C4-2B (cell line): ENCODE data around the gene SCRT2.

Experiments
- H3K27ac ChIP-seq: fragments of 450-650 bp; 2 replicates; pipeline ENCODE4 v1.5.1; 2017
- ZFX ChIP-seq: fragments of 450-650 bp; IDR thresholded peaks from 2 replicates; pipeline ENCODE4 v1.6.1; 2017
- TF ChIP-seq, protein P1 (sequence below): fragments of 450-650 bp; conservative IDR thresholded peaks from 2 replicates; pipeline ENCODE4 v1.5.1; 2017; ENCODE audit warnings: mild to moderate bottlenecking

Gene SCRT2

DNA sequence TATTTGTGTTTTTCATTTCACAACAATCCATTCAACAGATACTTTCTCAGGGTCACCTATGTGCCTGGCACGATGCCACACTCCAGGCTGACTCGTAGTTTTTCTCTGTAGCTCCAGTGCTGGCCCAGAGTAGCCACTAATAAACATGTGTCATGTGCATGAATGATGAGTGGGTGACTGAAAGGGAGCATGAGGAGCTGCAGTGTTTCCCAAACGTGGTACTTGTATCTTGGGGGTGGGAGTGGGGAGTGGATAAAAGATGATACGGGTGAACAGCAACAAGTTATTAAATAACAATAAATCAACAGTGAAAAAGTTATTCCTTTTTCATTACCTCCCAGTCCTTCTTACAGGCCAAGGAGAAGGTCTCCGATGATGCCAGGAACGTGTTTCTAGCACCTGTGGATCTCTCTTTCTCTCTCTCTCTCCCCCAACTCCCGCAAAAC lies 39.7 kb downstream of the SCRT2 start:
- no peak overlapping the region for H3K27ac ChIP-seq
- TF ChIP-seq ZFX, result no peak
- TF ChIP-seq, protein P1, sequence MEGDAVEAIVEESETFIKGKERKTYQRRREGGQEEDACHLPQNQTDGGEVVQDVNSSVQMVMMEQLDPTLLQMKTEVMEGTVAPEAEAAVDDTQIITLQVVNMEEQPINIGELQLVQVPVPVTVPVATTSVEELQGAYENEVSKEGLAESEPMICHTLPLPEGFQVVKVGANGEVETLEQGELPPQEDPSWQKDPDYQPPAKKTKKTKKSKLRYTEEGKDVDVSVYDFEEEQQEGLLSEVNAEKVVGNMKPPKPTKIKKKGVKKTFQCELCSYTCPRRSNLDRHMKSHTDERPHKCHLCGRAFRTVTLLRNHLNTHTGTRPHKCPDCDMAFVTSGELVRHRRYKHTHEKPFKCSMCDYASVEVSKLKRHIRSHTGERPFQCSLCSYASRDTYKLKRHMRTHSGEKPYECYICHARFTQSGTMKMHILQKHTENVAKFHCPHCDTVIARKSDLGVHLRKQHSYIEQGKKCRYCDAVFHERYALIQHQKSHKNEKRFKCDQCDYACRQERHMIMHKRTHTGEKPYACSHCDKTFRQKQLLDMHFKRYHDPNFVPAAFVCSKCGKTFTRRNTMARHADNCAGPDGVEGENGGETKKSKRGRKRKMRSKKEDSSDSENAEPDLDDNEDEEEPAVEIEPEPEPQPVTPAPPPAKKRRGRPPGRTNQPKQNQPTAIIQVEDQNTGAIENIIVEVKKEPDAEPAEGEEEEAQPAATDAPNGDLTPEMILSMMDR, result no peak

DNA sequence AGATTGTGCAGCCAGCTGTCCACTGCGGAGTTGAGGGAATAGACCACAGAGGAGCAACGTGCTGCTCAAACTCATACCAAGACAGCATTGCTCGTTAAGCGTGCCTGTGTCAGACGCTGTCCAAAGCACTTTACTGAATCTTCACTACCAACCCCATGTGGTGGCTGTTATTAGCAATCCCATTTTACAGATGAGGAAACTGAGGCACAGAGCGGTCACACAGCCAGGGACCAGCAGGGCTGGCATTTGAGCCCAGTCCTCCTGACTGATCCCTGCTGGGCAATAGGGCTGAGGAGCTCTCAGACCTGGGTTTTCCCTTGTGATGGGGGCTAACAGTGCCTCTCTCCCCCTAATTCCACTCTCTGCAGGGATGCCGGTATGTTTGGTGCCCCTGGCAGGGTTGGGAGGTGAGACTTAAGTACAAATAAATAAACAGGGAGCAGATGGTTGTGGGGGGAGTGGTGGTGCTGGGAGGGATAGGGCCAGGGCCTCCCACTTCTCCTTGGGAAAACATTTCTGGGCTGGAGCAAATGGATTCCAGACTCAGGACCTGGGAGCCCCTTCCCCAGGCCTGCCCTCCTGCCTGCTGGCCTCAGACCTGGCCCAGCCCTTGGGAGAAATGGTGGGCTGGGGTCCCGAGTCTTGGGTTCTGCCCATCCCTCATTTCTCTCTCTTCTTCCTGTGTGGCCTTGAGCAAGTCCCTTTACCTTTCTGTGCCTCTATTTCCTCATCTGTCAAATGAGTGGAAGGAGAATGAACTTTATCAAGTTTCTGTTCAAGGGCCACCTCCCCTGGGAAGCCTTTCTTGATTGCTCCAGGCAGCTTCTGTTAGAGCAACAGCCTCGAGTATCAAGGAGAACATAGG lies 40.3 kb downstream of the SCRT2 start:
- TF ChIP-seq, protein P1, result no peak
- no peak overlapping the region for H3K27ac ChIP-seq

DNA sequence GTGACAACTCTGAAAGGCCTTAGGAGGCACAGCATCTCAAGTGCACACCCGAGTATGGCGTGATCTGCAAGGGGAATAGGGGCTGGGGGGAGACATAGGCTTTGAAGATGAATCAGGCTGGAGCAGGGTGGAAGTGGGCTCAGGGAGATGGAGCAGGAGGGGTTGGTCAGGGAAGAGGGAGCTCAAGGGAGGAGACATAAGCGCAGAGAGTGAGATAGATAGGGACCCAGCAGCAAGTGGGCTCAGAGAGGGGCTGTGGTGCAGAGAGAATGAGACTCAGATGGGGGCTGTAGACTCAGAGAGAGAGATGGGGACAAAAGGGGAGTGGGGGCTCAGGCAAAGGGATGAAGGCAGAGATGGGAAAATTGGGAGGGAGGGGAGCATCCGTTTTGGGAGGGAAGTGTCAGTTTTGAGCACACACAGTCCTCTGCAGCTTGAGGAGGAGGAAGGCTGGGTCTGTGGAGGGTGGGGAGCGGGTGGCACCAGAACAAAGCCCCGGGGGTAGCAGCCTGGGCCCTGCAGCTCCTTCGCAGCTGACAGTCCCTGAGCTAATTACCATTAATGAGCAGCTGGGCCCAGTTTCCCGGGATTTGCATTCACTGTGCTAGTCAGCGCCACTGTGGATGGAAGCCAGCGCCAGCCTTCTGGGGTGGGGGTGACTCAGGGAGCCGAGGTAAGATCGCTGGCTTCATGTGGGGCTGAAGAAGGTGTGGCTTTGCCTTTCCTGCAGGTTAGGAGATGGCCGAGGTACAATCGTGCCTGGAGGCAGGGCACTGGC lies 41.3 kb downstream of the SCRT2 start:
- TF ChIP-seq, protein P1, result no peak
- no peak for TF ChIP-seq ZFX
- H3K27ac ChIP-seq, result no peak overlapping the region

DNA sequence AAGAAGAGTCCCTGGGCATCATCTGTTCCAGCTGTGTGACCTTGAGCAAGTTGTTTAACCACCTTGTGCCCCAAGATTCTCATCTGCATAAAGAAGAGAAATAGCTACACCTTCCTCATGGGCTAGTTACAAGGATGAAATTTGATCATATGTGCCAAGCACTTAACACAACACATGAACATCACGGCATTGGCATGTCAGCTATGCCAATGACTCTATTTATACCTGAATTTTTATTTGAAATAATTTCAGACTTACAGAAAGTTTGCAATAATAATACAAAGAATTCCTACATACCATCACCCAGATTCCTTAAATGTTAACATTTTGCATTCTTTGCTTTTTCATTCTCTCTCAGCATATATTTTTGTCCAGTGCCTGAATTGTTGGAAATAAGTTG lies 44.5 kb downstream of the SCRT2 start:
- H3K27ac ChIP-seq, result no peak overlapping the region
- no peak for TF ChIP-seq ZFX
- TF ChIP-seq, protein P1, result no peak

DNA sequence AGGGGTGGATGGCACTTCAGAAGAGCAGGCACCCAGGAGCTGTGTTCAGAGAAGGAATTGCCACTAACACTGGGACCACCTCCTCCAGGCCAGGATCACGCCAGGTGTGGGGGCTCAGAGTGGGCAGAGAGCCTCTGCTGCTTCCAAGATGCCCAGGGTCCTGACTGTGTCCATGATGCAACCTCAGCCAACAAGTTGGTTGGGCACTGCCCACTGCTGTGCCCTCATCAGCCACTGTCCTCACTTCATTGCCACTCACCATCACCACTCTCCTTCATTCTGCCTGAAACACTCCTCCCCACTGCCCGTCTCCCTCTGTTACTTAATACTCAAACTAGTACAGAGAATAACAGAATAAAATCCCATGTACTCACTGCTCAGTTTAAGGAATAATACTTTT lies 49.0 kb downstream of the SCRT2 start:
- TF ChIP-seq ZFX, result no peak
- TF ChIP-seq, protein P1, result no peak
- no peak overlapping the region for H3K27ac ChIP-seq

DNA sequence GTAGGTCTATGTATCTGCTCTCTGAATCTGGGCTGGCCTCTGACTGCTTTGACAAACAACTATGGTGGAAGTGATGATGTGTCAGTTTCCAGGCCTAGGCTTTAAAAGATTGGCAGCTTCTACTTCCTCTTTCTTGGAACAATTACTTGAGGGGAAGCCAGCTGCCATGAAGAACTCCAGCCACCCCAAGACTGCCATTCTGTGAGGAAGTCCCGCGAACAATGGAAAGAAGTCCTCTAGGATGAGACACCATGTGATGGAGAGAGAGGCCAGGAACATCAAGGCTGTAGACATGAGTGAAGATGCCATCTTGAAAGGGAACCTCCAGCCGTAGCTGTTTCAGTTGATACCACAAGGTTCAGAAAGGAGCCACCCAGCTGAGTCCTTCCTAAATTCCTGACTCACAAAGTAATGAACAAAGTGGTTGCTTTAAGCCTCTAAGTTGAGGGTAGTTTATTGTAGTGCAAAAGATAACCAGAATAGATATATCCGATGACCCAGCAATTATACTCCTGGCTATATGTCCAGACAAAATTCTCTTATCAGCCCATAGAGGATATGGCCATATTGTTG lies 50.2 kb downstream of the SCRT2 start:
- TF ChIP-seq, protein P1, result no peak
- no peak for TF ChIP-seq ZFX
- H3K27ac ChIP-seq, result no peak overlapping the region

DNA sequence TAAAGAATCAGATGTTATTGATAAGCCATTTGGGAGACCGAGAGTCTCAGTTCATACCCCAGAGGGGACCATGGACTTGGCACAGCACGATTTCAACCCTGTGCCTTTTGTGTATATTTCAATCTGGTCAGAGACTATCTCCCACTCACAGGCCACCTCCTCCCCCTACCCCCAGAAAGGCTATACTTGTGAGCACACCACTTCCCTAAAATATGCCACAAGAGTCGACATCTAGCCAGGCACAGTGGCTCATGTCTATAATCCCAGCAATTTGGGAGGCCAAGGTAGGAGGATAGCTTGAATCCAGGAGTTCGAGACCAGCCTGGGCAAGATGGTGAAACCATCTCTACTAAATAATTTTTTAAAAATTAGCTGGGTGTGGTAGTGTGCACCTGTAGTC lies 51.9 kb downstream of the SCRT2 start:
- no peak overlapping the region for H3K27ac ChIP-seq
- TF ChIP-seq, protein P1, result no peak
- TF ChIP-seq ZFX, result no peak
